HTR-8/SVneo (cell line): Measurements from ENCODE around the gene SHROOM1.
A peak's percentile ranks its signal among the peaks of the same experiment; 100 is the strongest.

Source experiments
- DNase-seq: peaks from one replicate; pipeline ENCODE4 v3.0.0; 2011; ENCODE audit warnings: low spot score, mixed read lengths; ENCODE audit not compliant: insufficient read length
- FAIRE-seq: peaks from 2 replicates; lab custom pipeline; 2011; peaks lifted over from hg19 to GRCh38; lab: Jason Lieb, UNC

Gene SHROOM1

DNA sequence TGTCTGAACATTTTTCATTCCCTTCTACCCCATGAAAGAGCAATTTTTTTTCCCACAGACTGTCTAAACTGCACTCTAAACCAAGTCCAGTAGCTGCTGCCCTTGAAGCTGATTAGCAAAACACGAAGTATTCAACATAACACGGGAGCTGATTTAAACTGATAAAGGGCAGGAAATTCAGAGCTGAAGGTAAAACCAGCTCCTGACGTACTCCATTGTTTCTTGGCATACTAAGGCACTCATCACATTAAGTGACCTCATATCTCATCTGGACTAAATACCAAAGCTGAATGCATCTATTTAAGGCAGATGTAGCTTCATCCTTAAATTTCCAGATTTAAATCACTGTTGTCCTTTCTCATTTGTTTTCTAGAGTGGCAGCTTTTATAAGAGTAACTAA lies 23.9 kb upstream of the SHROOM1 start:
- DNase-seq = no peak
- FAIRE-seq = no peak

- DNase-seq (no peak), FAIRE-seq (no peak)
These were observed 23.3 kb upstream of the SHROOM1 start for GRCh38 chr5:132853790-132854189.

DNA sequence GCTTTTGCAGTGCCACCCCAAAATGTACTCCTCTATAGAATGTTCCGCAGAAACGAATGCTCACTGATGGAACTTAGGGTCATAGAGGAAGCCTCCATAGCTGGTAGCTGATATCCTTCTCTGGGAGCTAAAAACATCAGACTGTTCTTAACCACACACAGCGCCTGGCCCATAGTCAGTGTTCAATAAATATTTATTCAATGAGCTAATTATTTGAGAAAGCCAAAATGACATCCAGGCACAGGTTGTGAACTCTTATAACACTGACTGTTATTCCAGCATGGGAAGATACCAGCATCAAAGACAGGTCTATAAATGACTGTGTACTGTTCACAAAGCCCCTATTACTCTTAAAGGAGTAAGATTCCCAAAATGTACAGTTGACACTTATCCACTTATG lies 22.9 kb upstream of the SHROOM1 start:
- FAIRE-seq = no peak
- DNase-seq = no peak

DNA sequence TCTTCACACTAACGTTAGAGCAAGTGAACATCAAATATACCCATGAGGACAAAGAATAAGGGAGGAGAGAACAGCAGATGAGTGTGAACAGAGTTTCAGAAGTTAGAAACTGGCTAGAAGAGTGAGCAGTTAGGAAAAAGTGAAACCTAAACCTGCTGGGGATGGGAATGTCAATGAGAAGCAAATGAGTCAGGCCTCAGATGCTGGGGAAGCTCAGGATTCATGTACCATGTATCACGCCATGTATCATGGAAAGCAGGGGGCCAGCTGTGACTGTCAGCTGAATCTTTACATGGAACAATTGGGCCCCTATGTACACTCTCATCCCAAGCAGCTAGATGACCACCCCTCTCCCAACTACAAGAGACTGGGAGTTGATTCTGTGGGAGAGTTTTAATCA lies 19.6 kb upstream of the SHROOM1 start:
- no peak for DNase-seq
- FAIRE-seq = no peak

DNA sequence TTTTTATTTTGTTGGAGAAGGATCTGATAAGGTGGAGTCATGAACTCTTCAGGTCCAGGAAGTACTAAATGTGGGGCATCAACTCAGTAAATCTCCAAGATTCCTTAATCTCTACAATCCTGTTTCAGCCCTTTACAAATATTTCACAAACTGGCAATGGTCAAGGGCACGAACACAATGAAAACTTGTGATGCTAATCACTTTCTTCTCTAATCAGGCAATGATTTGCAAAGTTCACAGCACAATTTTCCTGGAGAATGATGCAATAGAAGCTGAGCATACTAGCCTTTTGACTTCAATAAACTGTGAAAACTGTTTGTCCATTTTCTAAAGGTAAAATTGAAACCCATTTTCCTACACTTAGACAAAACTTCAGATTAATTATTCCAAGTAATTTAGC lies 18.9 kb upstream of the SHROOM1 start:
- no peak for FAIRE-seq

DNA sequence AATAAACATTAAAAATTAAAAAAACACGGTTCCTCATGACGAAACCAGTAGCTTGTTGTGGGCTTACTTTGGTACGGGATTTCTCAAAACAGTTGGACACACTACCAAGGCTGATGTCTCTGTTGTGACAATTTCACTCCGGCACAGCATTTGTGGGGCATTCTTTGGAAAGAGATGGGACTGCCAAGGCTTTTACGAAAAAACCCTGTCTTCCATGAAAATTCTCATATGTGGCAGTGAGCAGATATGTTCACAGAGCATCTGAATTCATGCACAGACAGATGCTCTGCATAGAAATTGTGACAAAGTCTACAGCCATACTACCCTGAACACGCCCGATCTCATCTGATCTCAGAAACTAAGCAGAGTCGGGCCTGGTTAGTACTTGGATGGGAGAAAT lies 17.8 kb upstream of the SHROOM1 start:
- FAIRE-seq = no peak
- DNase-seq = no peak

More for the DNA sequence above, 18.9 kb upstream of the SHROOM1 start:
- DNase-seq = no peak

DNA sequence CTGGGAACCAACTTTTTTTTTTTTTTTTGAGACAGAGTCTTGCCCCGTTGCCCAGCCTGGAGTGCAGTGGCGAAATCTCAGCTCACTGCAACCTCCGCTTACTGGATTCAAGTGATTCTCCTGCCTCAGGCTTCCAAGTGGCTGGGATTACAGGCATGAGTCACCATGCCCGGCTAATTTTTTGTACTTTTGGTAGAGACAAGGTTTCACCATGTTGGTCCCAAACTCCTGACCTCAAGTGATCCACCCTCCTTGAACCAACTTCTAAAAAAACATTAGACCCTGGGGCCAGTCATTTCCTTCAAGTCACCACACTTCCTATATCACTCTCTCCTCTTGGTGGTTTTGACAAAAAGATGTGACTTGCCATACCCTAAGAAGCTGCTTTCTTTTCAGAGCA lies 10.9 kb upstream of the SHROOM1 start:
- FAIRE-seq = no peak
- DNase-seq = no peak

DNA sequence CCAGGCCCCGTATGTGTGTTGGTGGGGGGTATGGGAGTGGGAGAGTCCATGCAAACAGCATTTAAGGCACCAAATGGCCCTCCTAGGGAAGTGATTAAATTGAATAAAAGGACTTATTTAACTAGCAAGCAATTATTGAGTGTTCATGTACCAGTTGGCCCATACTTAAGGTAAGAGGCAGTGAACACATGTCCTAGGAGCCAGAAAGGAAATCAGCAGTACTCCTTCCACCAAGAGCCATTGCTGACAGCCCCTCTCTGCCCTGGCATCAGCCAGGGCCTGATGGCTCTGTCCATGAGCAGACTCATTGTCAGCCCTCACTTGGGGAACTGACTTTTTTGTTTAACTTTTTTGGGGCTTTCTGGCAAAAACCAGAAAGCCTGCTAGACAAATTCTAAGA lies 10.4 kb upstream of the SHROOM1 start:
- DNase-seq (no peak), FAIRE-seq (no peak)

DNA sequence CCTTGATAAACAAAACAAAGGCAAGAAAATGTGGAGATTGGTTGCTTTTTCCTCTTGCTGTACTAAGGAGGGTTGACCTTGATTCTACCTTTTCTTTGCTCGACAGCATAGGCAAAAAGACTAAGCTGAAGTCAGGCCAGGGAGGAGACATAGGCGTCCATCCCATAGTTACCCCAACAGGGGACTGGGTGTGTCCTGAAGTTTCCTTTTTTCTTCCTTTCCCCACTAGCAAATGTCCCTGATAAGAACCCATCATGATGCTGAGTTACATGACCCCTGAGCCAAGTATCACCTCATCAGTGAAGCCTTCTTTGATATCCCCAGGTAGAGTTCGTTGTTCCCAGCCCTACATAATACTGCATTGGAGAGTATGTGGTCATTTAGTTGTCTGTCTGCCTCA lies 9.9 kb upstream of the SHROOM1 start:
- no peak for FAIRE-seq
- DNase-seq = no peak

GRCh38 chr5:132839426-132840301 lies 9.2 kb upstream of the SHROOM1 start:
- FAIRE-seq (no peak), DNase-seq (no peak)

DNA sequence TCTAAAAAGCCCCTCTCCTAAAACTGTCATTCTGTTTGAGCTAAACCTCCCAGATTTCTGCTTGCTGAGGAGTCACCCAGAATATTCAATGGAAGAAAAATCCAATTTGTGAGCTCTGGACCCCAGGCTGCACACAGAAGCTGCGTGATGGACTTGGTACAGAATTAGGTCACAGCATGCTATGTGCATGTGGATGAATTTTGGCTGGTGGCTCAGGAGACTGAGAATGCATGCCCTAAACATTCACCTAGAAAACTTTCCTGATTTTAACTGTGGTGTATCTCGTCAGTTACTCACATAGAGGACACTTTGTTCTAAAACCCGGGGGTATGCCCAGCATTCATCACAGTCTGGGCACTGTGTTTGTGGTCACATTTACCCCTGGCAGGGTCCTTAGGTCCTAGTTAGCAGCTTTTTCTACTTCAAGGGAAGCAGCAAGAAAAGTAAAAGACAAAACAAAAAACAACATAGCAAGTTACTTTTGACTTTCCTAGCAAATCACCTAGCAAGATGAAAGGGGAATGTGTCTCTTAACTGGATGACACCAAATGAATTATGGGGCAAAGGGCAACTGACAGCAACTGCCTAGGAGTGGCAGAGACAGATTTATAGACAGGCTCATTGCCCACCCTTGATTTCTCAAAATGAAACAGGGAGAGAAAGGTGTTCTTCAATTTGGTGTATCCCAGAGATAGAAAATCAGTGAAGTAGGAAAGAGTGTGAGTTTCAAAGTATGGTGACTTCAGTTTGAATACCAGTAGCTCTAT lies 8.3 kb upstream of the SHROOM1 start:
- FAIRE-seq = no peak
- DNase-seq = no peak

- no peak for DNase-seq
- FAIRE-seq = no peak
These were observed 7.4 kb upstream of the SHROOM1 start for GRCh38 chr5:132837868-132838267.

- DNase-seq (no peak), FAIRE-seq (no peak)
These were observed 6.4 kb upstream of the SHROOM1 start for GRCh38 chr5:132836852-132837251.

DNA sequence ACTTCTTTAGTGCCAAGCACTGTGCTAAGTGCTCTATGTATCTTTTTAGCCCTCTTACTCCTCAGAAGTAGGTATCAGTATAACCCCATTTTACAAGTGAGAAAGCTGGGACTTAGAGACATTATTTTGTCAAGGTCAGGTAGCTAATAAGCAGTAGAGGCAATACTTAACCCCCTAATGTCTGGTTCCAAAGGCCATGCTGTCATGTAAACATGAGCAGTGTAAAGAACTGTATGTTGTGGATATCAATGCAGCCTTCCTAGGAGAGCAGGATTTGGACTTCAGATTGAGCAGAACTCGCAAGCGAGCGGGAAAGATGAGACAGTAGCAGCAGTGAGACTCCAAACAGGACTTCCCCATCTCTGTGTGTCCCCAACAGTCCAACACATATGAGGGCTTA lies 3.6 kb upstream of the SHROOM1 start:
- FAIRE-seq = no peak
- DNase-seq = no peak

GRCh38 chr5:132832612-132833011 lies 2.2 kb upstream of the SHROOM1 start:
- DNase-seq (no peak), FAIRE-seq (no peak)

GRCh38 chr5:132831095-132831860 lies 831 bp upstream of the SHROOM1 start:
- DNase-seq (no peak), FAIRE-seq (no peak)

DNA sequence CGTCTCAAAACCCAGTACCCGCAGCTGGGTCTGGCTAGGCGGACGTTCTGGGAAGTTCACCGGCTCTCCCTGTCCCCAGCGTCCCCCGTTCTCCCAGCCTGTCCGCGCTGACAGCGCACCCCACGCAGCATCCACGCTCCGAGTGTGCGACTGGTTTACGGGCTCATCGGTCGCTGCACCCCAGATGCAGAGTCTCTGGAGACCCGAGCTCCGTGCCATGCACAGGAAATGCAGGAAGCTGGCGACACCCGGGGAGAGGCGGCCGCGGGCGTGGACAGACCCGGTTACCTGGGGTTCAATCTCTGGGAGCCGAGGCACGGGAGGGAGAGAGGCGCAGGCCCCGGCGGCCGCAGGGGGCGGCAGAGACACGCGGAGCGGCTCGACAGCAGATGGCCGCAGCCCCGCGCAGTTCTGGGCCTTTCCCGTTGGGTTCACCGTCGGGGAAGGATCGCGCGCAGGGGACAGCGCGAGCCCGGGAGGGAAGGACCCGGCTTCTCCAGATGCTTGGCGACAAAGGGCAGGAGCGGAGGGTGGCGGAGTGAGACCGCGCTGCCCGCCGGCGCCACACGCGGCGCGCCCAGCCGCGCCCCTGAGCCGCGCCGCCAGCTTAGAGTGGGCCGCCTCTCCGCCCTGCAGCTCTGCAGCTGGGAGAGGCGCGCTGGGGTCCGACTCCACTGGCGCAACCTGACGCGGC lies 558 bp downstream of the SHROOM1 start:
- peak; percentile 83 for DNase-seq
- FAIRE-seq = no peak

- no peak for FAIRE-seq
These were observed 1.5 kb downstream of the SHROOM1 start for GRCh38 chr5:132828846-132829494.

GRCh38 chr5:132827943-132828673 lies 2.3 kb downstream of the SHROOM1 start:
- no peak for FAIRE-seq
- no peak for DNase-seq

More at GRCh38 chr5:132828846-132829494, 1.5 kb downstream of the SHROOM1 start:
- no peak for DNase-seq
